Skeletal muscle satellite cell (primary cell): ENCODE measurements around the gene RFX2.

ENCODE experiments used
- H3K27me3 ChIP-seq: 2 replicates; pipeline ENCODE4 v1.7.0; 2013; ENCODE audit warnings: low read length; ENCODE audit not compliant: control insufficient read depth, insufficient read depth
- H3K36me3 ChIP-seq: 2 replicates; pipeline ENCODE4 v1.7.0; 2013; ENCODE audit warnings: mild to moderate bottlenecking, control low read depth, low read length; ENCODE audit not compliant: insufficient read depth
- H3K4me1 ChIP-seq: 2 replicates; pipeline ENCODE4 v1.7.0; 2013; ENCODE audit warnings: low read length; ENCODE audit not compliant: control insufficient read depth, insufficient read depth
- H3K4me2 ChIP-seq: 2 replicates; pipeline ENCODE4 v1.7.0; 2013; ENCODE audit warnings: mild to moderate bottlenecking, low read length
- H3K4me3 ChIP-seq: 2 replicates; pipeline ENCODE4 v1.7.0; 2013; ENCODE audit warnings: low read length
- H3K9ac ChIP-seq: 2 replicates; pipeline ENCODE4 v1.7.0; 2013; ENCODE audit warnings: mild to moderate bottlenecking, low read depth, low read length, moderate library complexity
- H3K9me3 ChIP-seq: replicated peaks from 2 replicates; pipeline ENCODE4 v1.7.0; 2013; ENCODE audit warnings: mild to moderate bottlenecking, control low read depth, low read length

Gene RFX2

DNA sequence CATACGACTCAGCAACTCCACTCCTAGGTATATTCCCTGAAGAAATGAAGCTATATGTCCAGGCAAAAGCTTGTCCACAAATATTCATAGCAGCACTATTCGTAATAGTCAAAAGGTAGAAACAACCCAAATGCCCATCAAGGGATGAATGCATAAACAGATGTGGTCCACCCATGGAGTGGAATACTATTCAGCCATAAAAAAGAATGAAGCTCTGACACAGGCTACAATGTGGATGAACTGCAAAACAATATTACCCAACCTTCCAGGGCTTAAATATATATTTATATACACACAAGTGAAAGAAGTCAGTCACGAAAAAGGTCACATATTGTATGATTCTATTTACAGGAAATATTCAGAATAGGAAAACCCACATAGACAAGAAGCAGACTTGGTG is 19.7 kb downstream of the RFX2 start:
- H3K4me1 ChIP-seq, result peaks cover 43% of the 10 kb centered on the region
- H3K36me3 ChIP-seq, result no peaks in the 10 kb centered on the region
- no peak overlapping the region for H3K9ac ChIP-seq
- no peak overlapping the region for H3K4me3 ChIP-seq
- no peaks in the 10 kb centered on the region for H3K9me3 ChIP-seq
- H3K4me2 ChIP-seq, result no peak overlapping the region
- H3K27me3 ChIP-seq, result no peaks in the 10 kb centered on the region

DNA sequence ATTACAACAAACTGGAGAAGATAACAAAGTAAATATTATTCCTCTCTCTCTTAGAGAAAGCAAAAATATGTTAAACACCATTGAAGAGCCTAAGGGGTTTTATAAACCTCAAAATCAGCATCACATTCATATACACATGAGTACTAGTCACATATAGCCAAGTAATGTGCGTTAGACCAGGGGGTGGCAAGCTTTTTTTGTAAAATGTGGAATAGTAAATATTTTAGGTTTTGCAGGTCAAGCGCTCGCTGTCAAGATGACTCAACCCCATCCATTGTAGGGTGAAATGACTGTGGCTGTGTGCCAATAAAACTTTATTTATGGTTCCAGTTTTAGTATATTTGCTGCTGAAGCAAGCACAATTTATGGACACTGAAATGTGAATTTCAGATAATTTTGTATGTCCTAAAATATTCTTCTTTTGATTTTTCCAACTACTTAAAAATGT is 21.7 kb downstream of the RFX2 start:
- H3K4me1 ChIP-seq, result peaks cover 43% of the 10 kb centered on the region
- H3K4me2 ChIP-seq, result peak overlapping the region; percentile 65

DNA sequence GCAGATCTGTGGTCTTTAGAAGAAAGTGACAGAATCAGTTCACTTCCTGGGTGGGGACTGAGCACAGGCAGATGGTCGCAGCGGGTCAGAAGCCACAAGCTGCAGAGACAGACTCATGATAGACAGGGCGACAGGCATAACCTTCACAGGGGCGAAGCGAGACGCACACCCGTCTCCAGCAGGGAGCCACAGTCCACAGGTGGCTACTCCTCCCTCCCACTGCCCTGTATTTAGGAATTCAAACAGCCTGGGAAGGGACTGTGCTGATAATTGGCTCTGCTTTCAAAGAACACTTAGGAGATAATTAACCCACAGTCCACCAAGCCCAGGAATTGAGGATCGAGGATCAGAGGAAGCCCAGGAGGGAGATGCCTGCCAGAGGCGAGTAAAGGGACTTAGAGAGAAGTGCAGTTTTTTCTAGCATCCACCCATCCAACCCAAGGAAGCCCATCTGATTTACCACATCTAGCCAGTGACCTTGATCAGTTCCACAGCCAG is 23.2 kb downstream of the RFX2 start:
- peak overlapping the region; percentile 3 for H3K4me2 ChIP-seq
- no peak overlapping the region for H3K9ac ChIP-seq
- H3K4me3 ChIP-seq, result no peak overlapping the region
- no peaks in the 10 kb centered on the region for H3K27me3 ChIP-seq
- H3K36me3 ChIP-seq, result no peaks in the 10 kb centered on the region
- peaks cover 35% of the 10 kb centered on the region for H3K4me1 ChIP-seq
- H3K9me3 ChIP-seq, result no peaks in the 10 kb centered on the region

More for the DNA sequence above, 21.7 kb downstream of the RFX2 start:
- H3K27me3 ChIP-seq, result no peaks in the 10 kb centered on the region
- no peaks in the 10 kb centered on the region for H3K36me3 ChIP-seq
- peak overlapping the region; percentile 63 for H3K9ac ChIP-seq
- no peaks in the 10 kb centered on the region for H3K9me3 ChIP-seq
- no peak overlapping the region for H3K4me3 ChIP-seq

DNA sequence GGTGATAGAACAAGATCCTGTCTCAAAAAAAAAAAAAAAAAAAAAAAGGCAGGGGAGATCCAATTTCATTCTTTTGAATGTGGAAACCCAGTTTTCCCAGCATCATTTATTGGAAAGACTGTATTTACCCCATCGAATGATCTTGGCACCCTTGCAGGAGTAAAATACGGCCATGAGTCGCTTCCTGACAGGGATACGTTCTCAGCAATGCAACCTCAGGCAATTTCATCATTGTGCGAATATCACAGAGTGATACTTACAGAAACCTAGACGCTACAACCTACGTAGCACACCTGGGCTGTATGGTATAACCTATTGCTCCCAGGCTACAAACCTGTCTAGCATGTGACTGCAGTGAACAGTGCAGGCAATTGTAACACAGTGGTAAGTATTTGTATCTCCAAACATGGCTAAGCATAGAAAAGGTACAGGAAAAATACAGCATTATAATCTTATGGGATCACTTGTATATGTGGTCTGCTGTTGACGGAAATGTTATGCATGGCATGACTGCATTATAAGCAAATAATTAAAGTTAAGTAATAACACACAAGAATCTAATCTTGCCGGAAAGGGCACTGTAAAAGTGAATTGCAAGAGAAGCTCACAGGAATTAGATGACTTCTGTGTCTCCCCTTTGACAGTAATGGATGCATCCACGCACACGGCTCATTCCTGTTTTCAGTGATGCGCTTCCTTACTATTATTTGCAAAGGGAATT is 24.1 kb downstream of the RFX2 start:
- no peaks in the 10 kb centered on the region for H3K27me3 ChIP-seq
- H3K4me3 ChIP-seq, result no peak overlapping the region
- H3K9me3 ChIP-seq, result no peaks in the 10 kb centered on the region
- H3K9ac ChIP-seq, result no peak overlapping the region
- peaks cover 26% of the 10 kb centered on the region for H3K4me1 ChIP-seq
- H3K36me3 ChIP-seq, result no peaks in the 10 kb centered on the region
- H3K4me2 ChIP-seq, result no peak overlapping the region

DNA sequence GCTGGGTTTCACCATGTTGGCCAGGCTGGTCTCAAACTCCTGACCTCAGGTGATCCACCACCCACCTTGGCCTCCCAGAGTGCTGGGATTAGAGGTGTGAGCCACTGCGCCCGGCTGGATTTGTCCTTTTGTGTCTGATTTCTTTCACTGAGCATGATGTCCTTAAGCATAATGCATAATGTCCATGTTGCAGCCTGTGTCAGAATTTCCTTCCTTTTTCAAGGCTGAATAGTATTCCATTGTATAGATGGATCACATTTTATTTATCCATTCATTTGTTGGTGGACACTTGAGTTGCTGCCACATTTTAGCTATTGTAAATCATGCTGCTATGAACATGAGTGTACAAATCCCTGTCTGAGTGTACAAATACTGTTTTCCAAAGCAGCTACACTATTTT is 25.5 kb downstream of the RFX2 start:
- H3K4me1 ChIP-seq, result peaks cover 26% of the 10 kb centered on the region
- no peak overlapping the region for H3K4me3 ChIP-seq
- H3K9me3 ChIP-seq, result no peaks in the 10 kb centered on the region
- H3K36me3 ChIP-seq, result no peaks in the 10 kb centered on the region
- no peaks in the 10 kb centered on the region for H3K27me3 ChIP-seq
- H3K4me2 ChIP-seq, result no peak overlapping the region
- H3K9ac ChIP-seq, result no peak overlapping the region

DNA sequence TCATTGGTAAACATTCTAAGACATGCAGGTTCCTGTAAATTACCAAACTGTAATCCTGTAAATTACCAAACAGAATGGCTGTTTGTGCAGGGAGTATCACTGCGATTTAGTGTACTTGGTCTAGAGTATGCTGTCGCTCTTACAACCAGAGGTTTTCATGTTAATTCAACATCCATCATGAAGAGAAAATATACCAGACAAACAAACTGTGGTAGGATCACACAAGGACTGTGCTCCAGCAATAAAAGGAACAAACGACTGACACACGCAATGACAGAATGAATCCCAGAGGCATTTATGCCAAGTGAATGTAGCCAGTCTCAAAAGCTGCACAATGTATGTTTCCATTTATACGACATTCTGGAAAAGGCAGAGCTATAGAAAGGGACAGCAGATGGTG is 31.2 kb downstream of the RFX2 start:
- H3K27me3 ChIP-seq, result no peaks in the 10 kb centered on the region

DNA sequence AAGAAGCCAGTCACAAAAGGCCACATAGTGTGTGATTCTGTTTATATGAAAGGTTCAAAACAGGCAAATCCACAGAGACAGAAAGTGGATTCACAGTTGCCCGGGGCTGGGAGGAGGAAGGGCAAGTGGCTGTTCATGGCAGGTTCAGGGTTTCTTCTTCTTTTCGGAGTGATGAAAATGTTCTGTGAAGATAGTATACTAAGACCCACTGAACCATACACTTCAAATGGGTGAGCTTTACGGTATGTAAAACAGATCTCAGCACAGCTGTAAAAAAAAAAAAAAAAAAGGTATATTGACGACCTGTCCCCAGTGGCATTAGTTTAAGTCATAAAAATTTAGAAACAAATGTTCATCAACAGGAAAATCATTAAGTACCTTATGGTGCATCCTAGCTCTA is 32.2 kb downstream of the RFX2 start:
- H3K27me3 ChIP-seq, result no peaks in the 10 kb centered on the region
- H3K4me3 ChIP-seq, result no peak overlapping the region
- H3K4me2 ChIP-seq, result no peak overlapping the region
- H3K9me3 ChIP-seq, result no peaks in the 10 kb centered on the region
- H3K9ac ChIP-seq, result no peak overlapping the region
- peaks cover 22% of the 10 kb centered on the region for H3K4me1 ChIP-seq
- no peaks in the 10 kb centered on the region for H3K36me3 ChIP-seq

More for the DNA sequence above, 31.2 kb downstream of the RFX2 start:
- H3K4me3 ChIP-seq, result no peak overlapping the region
- peaks cover 16% of the 10 kb centered on the region for H3K4me1 ChIP-seq
- H3K36me3 ChIP-seq, result no peaks in the 10 kb centered on the region
- no peaks in the 10 kb centered on the region for H3K9me3 ChIP-seq
- no peak overlapping the region for H3K9ac ChIP-seq
- H3K4me2 ChIP-seq, result no peak overlapping the region

DNA sequence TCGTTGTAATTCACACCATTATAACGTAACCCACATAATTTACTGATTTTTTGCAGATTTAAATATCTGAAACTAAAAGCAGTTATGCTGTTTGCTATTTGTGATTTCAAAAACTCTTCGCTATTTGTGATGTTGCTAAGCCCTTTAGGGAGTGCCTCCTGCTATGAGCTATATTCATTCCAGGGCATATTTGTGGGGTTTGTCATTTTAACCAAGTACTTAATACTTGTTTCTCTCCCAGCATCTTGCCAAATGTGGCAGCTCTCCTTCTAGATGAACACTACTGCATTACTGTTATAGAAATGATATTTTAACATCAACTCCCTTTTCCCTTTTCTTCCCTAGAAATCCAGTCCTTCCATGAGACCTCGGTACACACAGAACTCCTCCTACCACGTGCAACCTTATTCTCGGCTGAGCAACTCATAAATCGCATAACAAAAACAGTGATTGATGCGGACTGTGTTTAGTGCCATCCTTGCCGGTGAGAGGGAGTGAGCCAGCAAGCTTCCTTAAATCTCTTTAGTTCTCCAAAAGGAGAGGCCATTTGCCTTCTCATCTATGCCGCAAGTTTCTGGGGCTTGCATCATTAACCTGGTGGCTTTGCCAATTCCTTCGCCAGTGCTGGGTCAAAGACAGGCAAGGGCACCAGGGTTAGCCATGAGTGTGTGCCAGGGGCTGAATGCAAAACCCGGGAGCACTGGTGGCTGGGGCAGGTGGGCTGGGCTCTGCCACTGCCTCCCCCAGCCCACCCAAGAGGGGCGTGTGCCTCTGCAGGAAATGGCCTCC is 33.4 kb downstream of the RFX2 start:
- peaks cover 22% of the 10 kb centered on the region for H3K4me1 ChIP-seq
- H3K9me3 ChIP-seq, result no peaks in the 10 kb centered on the region
- H3K9ac ChIP-seq, result peak overlapping the region; percentile 84
- H3K36me3 ChIP-seq, result no peaks in the 10 kb centered on the region
- no peaks in the 10 kb centered on the region for H3K27me3 ChIP-seq
- H3K4me3 ChIP-seq, result peak overlapping the region; percentile 60
- H3K4me2 ChIP-seq, result peak overlapping the region; percentile 82

DNA sequence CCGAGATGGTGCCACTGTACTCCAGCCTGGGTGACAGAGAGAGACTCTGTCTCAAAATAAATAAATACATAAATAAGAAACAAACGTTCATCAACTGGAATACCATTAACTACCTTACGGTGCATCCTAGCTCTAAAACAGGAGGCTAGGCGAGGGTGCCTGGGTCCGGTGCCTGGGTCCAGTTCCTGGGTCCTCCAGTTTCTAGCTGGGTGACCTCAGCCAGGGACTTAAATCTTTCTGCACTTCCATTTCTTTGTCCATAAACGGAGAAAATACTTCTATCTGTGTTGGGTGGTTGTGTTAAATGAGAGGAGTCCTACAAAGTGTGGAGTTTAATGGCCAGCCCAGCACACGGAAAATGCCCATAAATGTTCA is 34.0 kb downstream of the RFX2 start:
- H3K9ac ChIP-seq, result peak overlapping the region; percentile 84

DNA sequence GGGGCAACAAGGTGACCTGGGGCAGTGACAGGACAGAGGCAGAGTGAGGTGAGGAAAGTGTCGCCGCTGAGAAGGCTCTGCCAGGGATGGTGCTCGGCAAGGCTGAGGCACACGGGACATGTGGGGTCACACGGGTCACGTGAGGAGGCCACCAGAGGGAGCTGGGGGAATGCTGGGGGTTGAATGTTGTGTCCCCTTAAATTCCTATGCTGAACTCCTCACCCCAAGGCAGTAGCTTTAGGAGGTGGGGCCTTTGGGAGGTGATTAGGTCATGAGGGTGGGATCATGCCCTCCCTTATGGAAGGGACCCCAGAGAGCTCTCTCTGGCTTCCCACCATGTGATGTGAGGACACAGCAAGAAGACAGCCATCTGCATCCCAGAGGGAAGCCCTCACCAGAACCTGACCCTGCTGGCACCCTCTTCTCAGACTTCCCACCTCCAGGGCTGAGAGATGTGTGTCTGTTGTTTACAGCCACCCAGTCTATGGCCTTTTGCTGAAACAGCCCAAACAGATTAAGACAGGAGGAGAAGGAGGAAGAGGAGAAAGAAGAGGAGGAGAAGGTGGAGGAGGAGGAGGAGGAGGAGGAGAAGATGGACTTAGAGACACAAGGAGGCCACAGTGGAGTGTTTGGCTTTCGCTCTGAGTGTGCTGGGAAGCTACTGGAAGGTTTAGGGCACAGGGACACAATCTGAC is 35.4 kb downstream of the RFX2 start:
- Histone ChIP-seq H3K4me3 (no peak overlapping the region), H3K27me3 (no peaks in the 10 kb centered on the region), H3K9ac (no peak overlapping the region), H3K4me1 (peaks cover 36% of the 10 kb centered on the region), H3K4me2 (no peak overlapping the region), H3K36me3 (no peaks in the 10 kb centered on the region), H3K9me3 (no peaks in the 10 kb centered on the region)

More for the DNA sequence above, 34.0 kb downstream of the RFX2 start:
- H3K4me2 ChIP-seq, result peak overlapping the region; percentile 82
- no peaks in the 10 kb centered on the region for H3K27me3 ChIP-seq
- H3K9me3 ChIP-seq, result no peaks in the 10 kb centered on the region
- H3K36me3 ChIP-seq, result no peaks in the 10 kb centered on the region
- H3K4me1 ChIP-seq, result peaks cover 25% of the 10 kb centered on the region
- H3K4me3 ChIP-seq, result peak overlapping the region; percentile 14
